ENCODE data around the gene ATF7IP2. TPM values are rescaled to one million over a fixed set of nuclear protein-coding genes. Genes with fewer than 3 reads are reported as not detected.

ATF7IP2 gene
- total and polyA plus RNA-seq, 3 donors from 2014 or later, result 110 to 293 (median 227) TPM

- no peaks in the 10 kb centered on the region for H3K9me3 ChIP-seq
- TF ChIP-seq CTCF (IDR thresholded peaks at IDR 0.05) (no peak), POLR2A (IDR thresholded peaks at IDR 0.05) (no peak)
- intact Hi-C loops (cut with DNase I; ENCODE audit: low total_unique reads), result no loop called here
- H3K36me3 ChIP-seq (ENCODE audit: low read depth, missing control alignments), result no peaks in the 10 kb centered on the region
- no peaks in the 10 kb centered on the region for H3K27me3 ChIP-seq
- WGBS, 2 donors, result 85 to 96% methylated on average over 5 of the region's 5 CpGs
- no peak overlapping the region for H3K27ac ChIP-seq
- no peak for DNase-seq
- no peak overlapping the region for H3K4me3 ChIP-seq
- no peaks in the 10 kb centered on the region for H3K4me1 ChIP-seq
Observed at GRCh38 chr16:10494343-10495030, 108.6 kb downstream of the ATF7IP2 start.

- Histone ChIP-seq H3K4me3 (no peak overlapping the region), H3K36me3 (ENCODE audit: low read depth, missing control alignments) (no peaks in the 10 kb centered on the region), H3K27ac (no peak overlapping the region), H3K4me1 (no peaks in the 10 kb centered on the region), H3K9me3 (no peaks in the 10 kb centered on the region), H3K27me3 (no peaks in the 10 kb centered on the region)
- no peak for DNase-seq
- TF ChIP-seq CTCF (IDR thresholded peaks at IDR 0.05), result no peak
- WGBS, 2 donors, result 88 to 96% methylated on average over 6 of the region's 6 CpGs
- intact Hi-C loops (cut with DNase I; ENCODE audit: low total_unique reads), result no loop called here
Observed at GRCh38 chr16:10495031-10495345, 109.1 kb downstream of the ATF7IP2 start.

GRCh38 chr16:10497132-10498101 lies 111.6 kb downstream of the ATF7IP2 start:
- Histone ChIP-seq H3K4me3 (no peak overlapping the region), H3K4me1 (no peaks in the 10 kb centered on the region), H3K27me3 (no peaks in the 10 kb centered on the region), H3K27ac (no peak overlapping the region), H3K36me3 (ENCODE audit: low read depth, missing control alignments) (no peaks in the 10 kb centered on the region), H3K9me3 (no peaks in the 10 kb centered on the region)
- intact Hi-C loops (cut with DNase I; ENCODE audit: low total_unique reads), result no loop called here
- TF ChIP-seq CTCF (IDR thresholded peaks at IDR 0.05) (no peak), POLR2A (IDR thresholded peaks at IDR 0.05) (no peak)
- 83 to 92% methylated on average over 11 to 13 of the region's 13 CpGs for WGBS, 2 donors
- no peak for DNase-seq

GRCh38 chr16:10500582-10500981 lies 114.7 kb downstream of the ATF7IP2 start:
- Histone ChIP-seq H3K36me3 (ENCODE audit: low read depth, missing control alignments) (no peaks in the 10 kb centered on the region), H3K27me3 (no peaks in the 10 kb centered on the region), H3K4me3 (no peak overlapping the region), H3K9me3 (no peaks in the 10 kb centered on the region), H3K27ac (no peak overlapping the region), H3K4me1 (no peaks in the 10 kb centered on the region)
- no peak for DNase-seq
- no peak for TF ChIP-seq POLR2A (IDR thresholded peaks at IDR 0.05)
- TF ChIP-seq CTCF (IDR thresholded peaks at IDR 0.05), result no peak
- 92 to 99% methylated on average over 3 of the region's 3 CpGs for WGBS, 2 donors
- intact Hi-C loops (cut with DNase I; ENCODE audit: low total_unique reads), result no loop called here

All from testis (tissue), 3 donors.